Stimulated activated CD4-positive, alpha-beta T cell treated with anti-CD3 and anti-CD28 coated beads, Interleukin-4, amount 100 ng/mL, for 4 hours (primary cell): ENCODE measurements around the gene UQCRC1.

Experiments used
- DNase-seq, 2 experiments: peaks; one replicate each; pipeline ENCODE4 v3.0.0-alpha.2; 2020

UQCRC1 gene

DNA sequence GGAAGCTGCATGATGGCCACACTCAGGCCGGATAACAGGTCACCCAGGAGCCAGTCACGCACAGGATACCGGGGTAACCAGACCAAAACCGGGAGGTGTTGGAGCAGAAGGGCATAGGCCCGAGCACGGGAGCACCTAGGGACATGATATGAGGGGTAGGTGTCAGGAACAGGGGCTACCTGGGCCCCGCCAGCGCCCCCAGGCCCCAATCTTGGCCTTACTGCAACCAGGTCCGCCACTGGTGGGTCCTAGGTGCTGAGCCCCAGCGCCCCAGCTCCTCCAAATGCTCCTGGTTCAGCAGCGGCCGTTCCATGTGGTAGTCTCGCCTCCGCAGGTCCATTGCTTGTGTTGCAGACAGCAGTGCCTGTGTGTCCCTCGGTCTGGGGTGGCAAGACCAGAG lies 23.8 kb upstream of the UQCRC1 start:
- no peak for DNase-seq

DNA sequence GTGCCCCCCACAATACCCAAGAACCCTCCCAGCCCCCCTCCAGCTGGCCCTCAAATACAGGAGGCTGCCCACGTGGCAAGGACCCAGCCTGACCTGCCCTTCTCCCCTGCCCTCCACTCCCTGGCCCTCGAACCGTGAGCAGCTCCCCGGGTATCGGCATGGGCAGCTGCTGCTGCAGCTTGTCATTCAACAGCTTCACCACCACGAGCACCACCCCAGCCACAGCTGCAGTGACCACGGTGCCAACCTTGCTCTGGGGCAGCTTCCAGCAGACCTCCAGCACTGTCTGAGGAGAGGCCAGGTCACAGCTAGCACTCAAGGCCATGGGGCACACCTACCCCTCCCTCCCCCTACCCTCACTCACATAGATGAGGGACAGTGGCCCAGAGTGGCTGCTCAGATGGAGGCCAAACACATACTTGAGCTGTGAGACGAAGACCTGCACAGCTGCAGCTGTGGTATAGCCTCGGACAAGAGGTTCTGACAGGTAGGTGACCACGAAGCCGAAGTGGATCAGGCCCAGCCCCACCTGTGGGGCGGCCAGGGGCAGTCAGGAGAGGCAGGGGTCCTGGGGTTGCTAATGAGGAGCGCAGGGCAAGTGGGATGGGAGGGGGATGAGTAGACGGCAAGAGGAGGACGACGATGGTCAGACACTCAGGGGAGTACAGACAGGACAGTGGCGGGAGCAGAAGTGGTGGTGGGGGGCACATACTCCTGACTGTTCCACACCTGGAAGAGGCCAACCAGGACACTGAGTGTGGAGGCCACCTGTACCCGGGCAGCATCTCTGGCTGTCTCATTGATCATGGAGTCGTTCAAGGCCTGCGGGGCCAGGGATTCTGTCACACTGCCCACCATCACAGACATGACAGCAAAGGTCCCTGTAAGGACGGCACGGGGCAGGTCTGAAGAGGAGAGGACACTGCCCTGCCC lies 22.3 kb upstream of the UQCRC1 start:
- DNase-seq: no peak

DNA sequence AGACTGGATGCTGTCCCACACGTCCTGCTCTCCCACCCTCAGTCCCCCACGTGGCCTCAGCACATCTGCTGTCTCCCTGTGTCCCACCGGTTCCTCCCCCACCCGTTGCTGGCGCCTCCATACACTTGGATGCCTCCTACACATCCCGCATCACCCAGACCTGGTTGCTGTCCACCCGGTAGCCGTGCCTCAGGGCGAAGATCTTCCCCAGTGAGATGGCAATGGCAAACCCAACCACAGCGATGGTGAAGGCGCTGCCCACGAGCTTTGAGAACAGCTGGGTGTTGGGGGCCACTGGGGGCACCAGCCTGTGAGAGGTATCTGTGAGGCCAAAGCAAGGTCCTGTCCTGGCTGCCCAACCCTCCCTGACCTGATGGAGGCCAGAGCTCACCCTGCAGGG lies 21.4 kb upstream of the UQCRC1 start:
- no peak for DNase-seq

DNA sequence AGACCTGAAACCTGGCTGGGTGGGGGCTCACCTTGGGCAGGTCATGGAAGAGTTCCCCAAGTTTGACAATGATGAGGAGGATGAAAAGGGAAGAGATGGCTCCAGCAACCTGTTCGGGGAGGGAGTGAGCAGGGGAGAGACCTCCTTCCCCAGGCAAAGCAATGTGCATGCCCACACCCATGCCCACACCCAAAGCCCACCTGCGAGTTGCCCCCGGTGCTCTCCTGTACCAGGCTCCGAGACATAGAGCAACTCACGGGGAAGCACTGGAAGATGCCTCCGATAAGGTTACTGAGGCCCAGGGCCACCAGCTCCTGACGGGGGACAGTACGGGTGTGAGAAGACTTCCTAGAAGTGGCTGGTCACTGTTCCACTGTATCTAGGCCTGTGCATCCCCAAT lies 21.0 kb upstream of the UQCRC1 start:
- no peak for DNase-seq

DNA sequence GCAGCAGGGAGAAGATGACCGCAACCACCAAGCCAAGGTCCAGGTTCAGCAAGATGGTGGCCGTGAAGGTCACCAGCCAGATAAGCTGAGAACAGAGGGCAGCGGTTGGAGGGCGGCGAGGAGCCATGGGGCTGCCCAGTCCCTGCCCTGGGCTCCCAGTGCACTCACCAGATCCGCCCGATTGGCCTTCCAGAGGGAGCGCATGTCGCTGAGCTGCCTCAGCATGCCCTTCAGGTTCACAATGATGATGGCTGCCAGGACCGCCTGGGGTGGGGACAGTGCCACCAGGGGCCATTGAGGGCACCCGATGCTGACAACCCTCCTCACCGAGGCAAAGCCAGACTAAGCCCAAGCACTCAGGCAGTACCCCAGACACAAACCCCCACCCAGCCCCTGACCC lies 20.4 kb upstream of the UQCRC1 start:
- no peak for DNase-seq

DNA sequence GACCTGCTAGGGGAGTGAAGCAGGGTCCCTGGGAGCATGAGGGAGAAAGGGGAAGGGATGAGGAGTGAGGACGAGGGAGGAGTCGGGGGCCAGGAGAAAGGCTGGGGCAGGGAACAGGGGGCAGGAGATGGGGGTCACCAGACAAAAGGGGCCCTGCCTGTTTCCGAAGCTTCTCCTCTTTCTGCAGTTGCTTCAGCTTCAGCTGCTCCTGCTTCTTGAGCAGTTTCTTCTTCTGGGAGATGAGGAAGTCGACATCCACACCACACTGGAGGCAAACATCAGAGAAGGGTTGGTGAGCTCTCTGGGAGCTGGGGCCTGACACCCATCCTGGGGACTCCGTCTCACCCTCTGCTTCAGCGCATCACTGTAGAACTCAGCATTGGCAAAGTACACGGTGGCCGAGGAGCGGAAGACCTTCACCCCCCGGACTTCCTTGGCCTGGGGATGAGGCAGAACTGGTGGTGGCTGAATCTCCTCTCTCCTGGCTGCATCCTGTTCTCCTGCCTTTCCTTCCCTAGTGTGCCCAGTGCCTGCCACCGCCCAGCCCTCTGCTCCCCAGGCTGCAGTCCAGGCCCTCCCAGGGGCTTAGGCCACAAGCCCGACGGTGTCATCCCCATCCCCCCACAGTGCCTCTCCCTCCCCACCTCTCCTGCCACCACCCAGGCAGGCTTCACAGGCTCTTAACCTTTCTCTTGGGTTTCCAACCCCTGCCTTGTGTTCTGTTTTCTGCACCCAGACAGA lies 19.0 kb upstream of the UQCRC1 start:
- DNase-seq: no peak

DNA sequence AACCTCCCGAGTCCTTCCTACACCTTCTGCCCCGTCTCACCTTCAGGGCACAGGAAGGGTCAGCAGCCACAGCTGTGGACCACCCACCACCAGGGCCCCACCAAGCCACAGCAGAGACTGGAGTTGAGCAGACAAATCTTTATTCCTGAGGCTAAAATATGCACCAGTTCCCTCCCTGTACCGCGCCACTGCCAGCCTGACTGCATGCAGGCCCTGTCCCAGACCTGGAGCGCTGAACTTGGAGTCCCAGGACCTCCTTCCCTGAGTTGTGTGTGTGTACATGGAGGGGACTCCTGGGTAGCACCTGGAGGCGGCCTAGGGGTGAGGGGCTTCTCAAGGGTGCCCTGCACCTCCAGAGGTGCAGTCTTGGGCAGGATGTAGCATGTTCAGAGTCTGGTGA lies 16.2 kb upstream of the UQCRC1 start:
- DNase-seq: no peak

DNA sequence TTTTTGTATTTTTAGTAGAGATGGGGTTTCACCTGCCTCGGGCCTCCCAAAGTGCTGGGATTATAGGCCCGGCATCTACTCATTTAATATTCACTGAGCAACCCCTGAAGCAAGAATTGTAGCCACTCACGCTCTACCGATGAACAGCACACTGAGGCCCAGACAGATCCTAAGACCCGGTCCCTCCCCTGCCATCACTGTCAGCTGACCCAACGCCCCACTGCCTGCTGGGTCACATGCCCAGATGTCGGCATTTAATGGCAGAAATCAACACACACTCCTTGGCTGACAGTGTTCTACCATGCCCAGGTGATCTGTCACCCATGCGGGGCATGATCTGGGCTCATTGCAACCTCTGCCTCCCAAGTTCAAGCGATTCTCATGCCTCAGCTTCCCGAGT lies 15.3 kb upstream of the UQCRC1 start:
- DNase-seq: no peak

DNA sequence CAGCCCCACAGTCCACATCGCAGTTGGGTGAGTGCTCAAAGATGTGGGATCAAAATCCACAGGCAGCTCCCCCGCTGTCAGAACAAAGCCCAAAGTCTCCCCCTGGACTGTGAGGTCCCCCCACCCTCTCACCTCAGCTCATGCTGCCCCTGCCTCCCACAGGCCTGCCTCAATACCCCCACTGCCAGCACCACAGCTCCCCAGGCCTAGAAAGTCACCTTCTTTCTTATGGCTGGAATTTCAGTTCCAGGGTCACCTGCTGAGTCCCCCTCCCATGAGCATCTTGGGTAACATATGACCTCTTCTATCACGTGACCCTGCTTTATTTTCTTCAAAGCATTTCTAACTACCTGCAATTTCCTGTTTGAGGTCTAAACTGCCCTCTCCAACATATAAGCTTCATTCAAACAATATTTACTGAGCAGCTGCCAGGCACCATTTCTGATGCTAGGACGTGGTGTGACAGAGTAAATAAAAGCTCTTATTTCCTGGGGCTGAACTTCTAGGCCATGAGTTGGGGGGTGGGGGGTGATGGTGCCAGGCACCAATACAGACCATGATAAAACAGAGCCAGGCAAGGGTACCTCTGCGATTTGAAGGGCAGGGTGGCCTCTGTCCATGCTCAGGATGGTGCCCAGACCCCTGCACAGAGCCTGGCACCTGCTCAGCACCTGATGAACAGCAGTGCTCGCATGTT lies 14.6 kb upstream of the UQCRC1 start:
- no peak for DNase-seq

DNA sequence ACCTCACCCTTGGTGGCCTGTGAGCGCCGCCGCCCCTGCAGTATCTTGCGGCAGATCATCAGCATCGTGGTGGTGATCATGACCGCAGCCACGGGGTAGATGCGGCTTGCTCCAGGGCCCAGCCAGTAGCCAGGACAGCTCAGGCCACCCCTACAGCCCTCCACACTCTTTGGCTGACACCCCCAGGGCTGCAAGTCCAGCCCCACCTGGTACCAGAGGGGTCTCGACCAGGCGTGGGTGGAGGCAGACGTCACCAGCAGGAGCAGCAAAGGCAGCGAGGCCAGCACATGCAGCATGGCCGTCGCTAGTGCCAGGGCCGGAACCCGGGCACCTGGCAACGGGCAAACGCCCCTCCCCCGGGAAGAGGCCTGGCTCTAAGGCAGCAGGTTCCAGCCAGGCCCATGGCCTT lies 12.0 kb upstream of the UQCRC1 start, which contains the start of gene TMEM89:
Gene TMEM89 (minus strand): TSS at position 309 of the 409 bp plus-strand sequence. CDS start 13 bp downstream, at position 296.
- DNase-seq: no peak

DNA sequence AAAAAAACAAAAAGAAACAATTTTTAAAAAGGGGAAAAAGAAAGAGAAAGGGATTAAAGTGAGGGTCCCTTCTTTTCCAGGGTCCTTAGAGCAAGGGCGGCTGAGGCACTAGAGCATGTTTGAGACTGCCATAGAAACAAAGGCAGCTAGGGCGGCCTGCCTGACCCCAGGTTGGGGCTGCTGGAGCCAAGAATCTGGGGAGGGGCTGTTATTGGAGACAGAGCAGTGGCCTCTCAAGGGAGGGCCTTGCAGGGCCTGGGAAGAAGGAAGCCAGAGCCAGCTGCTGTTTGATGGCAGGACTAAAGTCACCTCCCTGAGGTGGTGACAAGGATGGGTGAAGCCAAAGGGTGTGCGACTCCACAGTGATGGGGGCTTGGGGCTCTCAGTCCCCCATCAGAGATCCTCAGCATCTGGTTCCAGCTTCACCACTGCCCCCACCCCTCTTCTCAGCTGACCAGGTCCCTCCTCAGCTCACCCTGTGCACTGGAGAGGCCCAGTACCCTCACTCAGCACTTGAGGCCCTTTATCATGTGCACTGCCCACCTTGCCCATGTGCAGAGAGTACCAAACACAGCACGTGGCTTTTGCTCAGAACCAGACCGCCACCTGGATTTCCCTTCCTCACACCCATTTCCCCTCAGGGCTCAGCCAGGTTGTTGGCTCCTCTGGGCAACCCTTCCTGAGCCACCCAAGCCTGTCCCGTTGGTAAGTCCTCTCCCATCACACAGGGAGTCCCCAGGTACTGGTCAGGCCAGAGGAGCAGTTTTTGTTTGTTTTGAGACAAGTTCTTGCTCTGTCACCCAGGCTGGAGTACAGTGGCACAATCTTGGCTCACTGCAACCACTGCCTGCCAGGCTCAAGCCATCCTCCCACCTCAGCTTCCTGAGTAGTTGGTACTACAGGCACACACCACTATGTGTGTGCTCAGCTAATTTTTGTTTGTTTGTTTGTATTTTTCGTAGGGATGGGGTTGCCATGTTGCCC lies 10.4 kb upstream of the UQCRC1 start:
- no peak for DNase-seq

DNA sequence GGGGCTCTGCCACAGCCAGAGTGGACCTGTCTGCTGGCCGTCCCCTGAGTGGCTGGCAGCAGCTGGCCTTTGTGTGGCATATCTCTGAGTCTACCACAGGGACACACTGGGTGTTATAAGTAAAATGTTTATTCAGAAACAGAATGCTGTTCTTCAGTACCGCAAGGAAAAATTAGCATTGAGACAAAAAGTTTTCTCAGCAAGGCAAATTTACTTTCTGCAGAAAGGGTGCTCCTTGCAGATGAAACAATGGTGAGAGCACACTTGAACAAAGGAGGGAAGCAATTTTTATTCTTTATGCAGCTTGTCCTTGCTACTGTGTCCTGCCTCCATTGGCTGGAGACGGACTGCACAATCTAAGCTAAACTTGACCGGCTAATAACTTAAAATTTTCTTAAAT lies 8.1 kb upstream of the UQCRC1 start:
- no peak for DNase-seq

DNA sequence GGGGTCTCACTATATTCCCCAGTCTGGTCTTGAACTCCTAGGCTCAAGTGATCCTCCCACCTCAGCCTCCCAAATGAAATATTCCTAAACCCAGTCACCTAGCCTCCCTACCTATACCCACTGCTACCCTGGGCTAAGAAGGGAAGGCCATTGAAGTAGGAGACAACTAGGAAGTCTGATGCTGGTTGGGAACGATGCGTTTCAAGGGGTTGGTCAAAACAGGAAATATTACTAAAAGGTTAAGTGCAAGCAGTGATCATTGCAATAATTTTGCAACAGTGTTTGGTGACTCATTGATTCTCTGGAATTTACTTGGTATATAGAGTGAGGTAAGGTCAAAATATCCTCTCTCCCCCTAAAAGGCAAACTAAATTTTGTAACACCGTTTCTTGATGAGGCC lies 4.6 kb upstream of the UQCRC1 start:
- no peak for DNase-seq

DNA sequence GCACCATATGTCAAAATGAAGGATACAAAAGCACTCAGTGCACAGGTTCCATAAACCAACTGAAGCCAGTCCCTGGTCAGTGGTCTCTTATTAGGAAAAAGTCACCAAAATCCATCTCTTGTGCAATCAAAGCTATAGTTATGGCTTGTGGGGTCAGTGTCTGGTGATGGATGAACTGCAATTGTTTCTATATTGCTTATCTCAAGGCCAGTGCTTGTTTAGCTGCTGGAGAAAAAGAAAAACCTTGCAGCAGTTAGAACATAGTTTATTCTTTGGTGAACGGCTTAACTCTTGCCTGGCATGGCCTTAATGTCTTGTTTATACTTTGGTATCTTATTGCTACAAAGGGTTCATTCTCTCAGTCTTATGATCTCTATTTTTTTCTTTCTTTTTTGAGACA lies 2.9 kb upstream of the UQCRC1 start:
- DNase-seq: no peak

DNA sequence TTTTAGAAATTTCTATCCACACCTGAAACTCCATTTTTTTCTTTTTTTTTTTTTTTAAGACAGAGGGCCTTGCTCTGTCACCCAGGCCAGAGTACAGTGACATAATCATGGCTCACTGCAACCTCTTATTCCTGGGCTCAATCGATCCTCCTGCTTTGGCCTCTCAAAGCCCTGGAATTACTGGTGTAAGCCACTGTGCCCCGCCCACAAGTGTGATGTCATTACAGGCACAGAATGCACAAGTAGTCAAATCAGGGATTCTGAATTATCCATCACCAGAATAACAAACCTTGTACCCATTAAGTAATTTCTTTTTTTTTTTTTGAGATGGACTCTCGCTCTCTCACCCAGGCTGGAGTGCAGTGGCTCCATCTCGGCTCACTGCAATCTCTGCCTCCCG lies 1.9 kb downstream of the UQCRC1 start:
- DNase-seq: no peak

DNA sequence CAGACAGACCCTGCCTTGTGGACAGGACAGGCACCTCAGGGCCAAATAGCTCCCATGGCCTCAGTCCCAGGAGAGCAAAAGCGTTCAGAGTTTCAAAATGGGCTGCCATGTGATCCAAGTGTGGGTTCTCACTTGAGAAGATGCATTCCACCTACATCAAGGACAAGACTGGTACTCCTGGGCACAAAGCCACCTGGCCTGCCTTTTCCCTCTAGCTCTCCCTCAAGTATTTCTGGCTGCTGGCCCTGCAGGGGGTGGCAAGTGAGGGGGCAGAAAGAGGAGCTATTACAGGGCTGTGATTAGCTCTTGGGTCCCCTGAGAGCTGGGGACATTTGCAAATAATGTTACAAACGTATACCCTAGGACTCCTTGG lies 7.8 kb downstream of the UQCRC1 start:
- DNase-seq: no peak

DNA sequence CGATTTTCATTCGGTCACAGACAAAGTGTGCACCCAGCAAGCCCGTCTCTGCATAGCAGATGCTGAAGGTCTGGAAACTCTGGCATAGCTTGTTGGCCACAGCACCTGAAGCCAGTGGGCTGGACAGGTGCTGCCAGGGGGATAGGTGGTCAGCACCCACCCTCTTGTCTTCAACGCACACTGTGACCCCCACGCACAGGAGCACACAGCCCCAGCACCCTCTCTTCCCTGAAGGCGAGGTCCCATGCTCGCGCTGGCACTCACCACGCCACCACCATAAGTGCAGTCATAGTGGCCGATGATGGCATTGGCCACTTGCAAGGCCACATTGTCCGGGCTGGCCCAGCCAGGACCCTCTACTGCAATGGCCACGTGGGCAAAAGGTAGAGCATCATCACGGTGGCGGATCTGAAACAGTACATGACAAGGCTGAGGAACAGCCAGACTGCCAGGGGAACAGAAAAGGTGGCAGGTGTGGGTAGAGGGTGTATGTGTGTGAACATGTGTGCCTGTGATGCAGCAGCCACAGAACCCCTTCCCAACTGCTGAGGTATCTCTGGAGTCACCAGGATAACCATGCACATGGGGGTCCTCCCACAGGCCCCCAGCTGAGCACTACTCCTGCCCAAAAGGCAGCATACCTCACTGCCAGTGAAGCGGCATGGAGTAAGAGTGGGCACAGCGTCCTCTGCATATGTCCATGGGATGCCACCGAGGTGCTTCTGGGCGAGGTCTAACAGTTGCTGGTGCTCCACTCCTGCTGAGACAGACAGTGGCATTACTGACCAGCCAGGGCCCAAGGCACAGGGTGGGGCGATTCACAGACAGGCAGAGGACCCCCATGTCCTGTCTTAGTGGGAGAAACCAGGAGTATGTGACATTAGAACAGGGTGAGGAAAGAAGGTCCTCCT lies 8.5 kb downstream of the UQCRC1 start:
- no peak for DNase-seq

DNA sequence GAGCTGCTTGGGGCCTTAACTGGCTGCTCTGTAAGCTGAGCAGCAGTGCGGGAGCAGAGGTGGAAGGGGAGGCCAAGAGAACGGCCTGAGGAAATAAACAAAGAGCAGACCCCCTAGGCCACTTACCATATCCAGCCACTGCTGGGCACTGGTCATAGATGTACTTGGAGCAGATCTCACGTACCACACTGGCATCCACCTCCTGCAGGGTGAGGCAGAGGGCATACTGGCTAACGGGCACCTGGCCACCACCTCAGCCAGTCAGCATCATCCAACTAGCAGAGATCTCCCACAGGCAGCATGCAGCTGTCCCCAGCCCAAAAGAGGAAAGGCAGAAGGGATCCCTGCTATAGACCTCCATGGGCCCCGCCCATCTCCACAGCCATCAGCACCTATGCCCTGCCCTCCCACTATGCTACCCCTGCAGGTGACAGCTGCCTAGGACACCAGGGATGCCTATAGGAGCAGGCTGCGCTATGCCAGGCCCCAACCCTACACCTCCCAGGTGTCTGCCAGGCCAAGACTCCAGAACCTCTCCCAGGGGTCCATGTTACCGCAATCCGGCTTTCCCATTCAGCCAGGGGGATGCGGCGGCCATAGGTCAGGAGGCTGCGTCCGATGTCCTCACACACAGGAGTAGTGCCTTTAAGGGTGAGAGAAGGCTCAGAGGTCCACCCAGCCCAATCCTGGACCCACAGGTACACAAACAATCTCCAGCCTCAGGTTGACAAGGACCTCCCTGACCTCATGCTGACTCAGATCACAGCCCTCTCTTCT lies 9.7 kb downstream of the UQCRC1 start:
- no peak for DNase-seq

DNA sequence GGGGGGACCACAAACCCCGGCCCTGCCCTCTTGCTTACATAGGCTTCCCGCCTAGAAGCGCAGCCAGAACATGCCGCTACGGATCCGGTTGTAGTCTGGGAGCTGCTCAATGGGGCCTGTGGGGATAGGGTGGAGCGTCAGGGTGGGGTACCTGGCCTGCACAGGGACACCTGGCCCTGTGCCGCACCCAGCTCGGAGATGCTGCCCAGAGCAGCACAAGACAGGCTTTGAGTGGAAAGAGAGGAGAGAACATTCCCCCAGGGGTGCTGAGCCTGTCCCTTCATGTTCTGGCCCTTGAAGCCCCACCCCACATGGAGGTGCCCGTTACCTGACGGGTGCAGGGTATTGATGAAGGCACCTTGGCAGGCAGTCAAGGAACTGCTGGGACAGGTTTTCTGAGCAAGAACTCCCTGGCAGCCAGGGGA lies 10.4 kb downstream of the UQCRC1 start:
- DNase-seq: no peak

DNA sequence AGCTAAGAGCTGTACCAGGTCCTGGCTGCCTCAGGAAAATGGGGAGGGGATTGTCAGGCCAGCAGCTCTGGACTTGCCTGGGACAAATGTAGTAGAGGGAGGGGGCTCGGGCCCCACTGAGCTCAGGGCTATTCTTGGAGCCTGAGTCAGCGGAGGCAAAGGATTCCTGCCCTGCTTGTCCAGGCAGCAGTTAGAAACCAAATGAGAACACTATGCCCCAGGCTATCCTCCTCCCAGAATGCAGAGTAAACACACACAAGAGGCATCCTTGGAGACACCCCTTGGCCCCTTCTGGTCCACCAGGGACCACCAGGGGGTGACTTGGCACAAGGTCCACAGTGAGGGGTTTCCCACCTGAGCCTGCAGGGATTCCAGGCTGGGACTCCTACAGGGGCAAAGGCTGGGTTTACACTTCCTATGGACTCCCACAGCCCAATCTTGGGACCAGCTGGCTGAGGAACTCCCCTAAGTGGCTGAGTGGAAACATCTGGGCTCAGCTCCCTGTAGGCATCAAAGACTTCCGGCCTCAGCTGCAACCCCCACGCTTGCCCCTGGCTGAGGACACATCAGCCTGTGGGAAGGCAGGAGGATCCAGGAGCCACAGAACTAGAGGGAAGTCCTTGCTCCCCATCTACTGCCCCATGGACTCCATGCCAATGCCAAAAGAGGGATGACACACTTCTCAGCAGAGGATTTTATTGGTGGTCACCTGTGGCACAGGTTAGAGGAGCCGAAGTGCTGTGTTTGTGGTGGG lies 10.9 kb downstream of the UQCRC1 start:
- DNase-seq: no peak
